IMR-90 (cell line): ENCODE results near the gene FOCAD. TPM values are rescaled to one million over a fixed set of nuclear protein-coding genes. Genes with fewer than 3 reads are reported as not detected.
A peak's percentile ranks its signal among the peaks of the same experiment; 100 is the strongest.

Experiments
- ATAC-seq: fragments of 200-7000 bp; cut with Tn5 transposase; 2 replicates; pipeline ENCODE4 v1.9.1; 2020; ENCODE audit warnings: low read depth, mild to moderate bottlenecking, moderate library complexity
- BruUV-seq: library from RNA; stranded (reverse); fragments of 400-500 nt; replicated peaks from 2 replicates; lab custom pipeline; 2021; lab: Mats Ljungman, UMichigan
- CTCF ChIA-PET: fragments of 300-600 bp; formaldehyde crosslinking; extraction: SDS; loops from one replicate; lab custom pipeline; 2021; ENCODE audit warnings: antibody characterized with exemption; lab: Yijun Ruan, JAX
- POLR2A ChIA-PET: fragments of 300-600 bp; sonication (Branson Sonifier 250); formaldehyde crosslinking; loops from one replicate; lab custom pipeline; 2022; ENCODE audit warnings: antibody characterized with exemption; ENCODE audit not compliant: unreplicated experiment; lab: Charles Lee
- DNase-seq: peaks from one replicate; pipeline ENCODE4 v3.0.0; 2013
- H2AFZ ChIP-seq: replicated peaks from 2 replicates; pipeline ENCODE3; 2013; ENCODE audit warnings: low read length, mild to moderate bottlenecking; ENCODE audit not compliant: poor library complexity
- H2AK5ac ChIP-seq: 2 replicates; pipeline ENCODE4 v1.6.1; 2013; ENCODE audit warnings: low read depth, low read length, inconsistent platforms
- H2AK9ac ChIP-seq: replicated peaks from 2 replicates; pipeline ENCODE3; 2013; ENCODE audit warnings: mild to moderate bottlenecking, low read depth, low read length, moderate library complexity; ENCODE audit not compliant: poor library complexity
- H2BK120ac ChIP-seq: 2 replicates; pipeline ENCODE4 v1.6.1; 2013; ENCODE audit warnings: low read depth, low read length, inconsistent platforms
- H2BK15ac ChIP-seq: 3 replicates; pipeline ENCODE4 v1.6.1; 2013; ENCODE audit warnings: low read depth, low read length, inconsistent platforms
- H2BK20ac ChIP-seq: 2 replicates; pipeline ENCODE4 v1.6.1; 2013; ENCODE audit warnings: low read depth, mild to moderate bottlenecking, inconsistent platforms, low read length, moderate library complexity
- H2BK5ac ChIP-seq: 2 replicates; pipeline ENCODE4 v1.6.1; 2013; ENCODE audit warnings: mild to moderate bottlenecking, low read depth, low read length, inconsistent platforms; ENCODE audit not compliant: poor library complexity, severe bottlenecking
- H3K14ac ChIP-seq: replicated peaks from 2 replicates; pipeline ENCODE4 v1.6.1; 2013; ENCODE audit warnings: low read depth, low read length, inconsistent platforms
- H3K18ac ChIP-seq: 2 replicates; pipeline ENCODE4 v1.6.1; 2013; ENCODE audit warnings: low read depth, low read length, control low read depth
- H3K23ac ChIP-seq: 2 replicates; pipeline ENCODE4 v1.6.1; 2013; ENCODE audit warnings: low read depth, low read length, inconsistent platforms
- H3K27ac ChIP-seq: 2 replicates; pipeline ENCODE4 v1.5.1; 2013; ENCODE audit warnings: mild to moderate bottlenecking, control low read depth, low read length; ENCODE audit not compliant: insufficient read depth
- H3K27me3 ChIP-seq: 2 replicates; pipeline ENCODE4 v1.6.1; 2013; ENCODE audit warnings: low read length; ENCODE audit not compliant: control insufficient read depth, insufficient read depth
- H3K36me3 ChIP-seq: 2 replicates; pipeline ENCODE4 v1.6.1; 2013; ENCODE audit warnings: low read length, mixed read lengths; ENCODE audit not compliant: control insufficient read depth, insufficient read depth
- H3K4ac ChIP-seq: 2 replicates; pipeline ENCODE4 v1.6.1; 2013; ENCODE audit warnings: low read depth, low read length, inconsistent platforms
- H3K4me1 ChIP-seq: 2 replicates; pipeline ENCODE4 v1.6.1; 2013; ENCODE audit warnings: low read length, mixed read lengths; ENCODE audit not compliant: control insufficient read depth, insufficient read depth
- H3K4me2 ChIP-seq: 2 replicates; pipeline ENCODE4 v1.6.1; 2013; ENCODE audit warnings: low read depth, mild to moderate bottlenecking, control low read depth, low read length, moderate library complexity
- H3K4me3 ChIP-seq: 2 replicates; pipeline ENCODE4 v1.5.1; 2013; ENCODE audit warnings: low read depth, mild to moderate bottlenecking, control low read depth, low read length, moderate library complexity; ENCODE audit not compliant: insufficient read depth
- H3K56ac ChIP-seq: 2 replicates; pipeline ENCODE4 v1.6.1; 2013; ENCODE audit warnings: low read length, inconsistent platforms; ENCODE audit not compliant: insufficient read depth; ENCODE audit errors: extremely low read depth
- H3K79me1 ChIP-seq, 2 experiments: 2 replicates each; pipeline ENCODE4 v1.6.1; 2013; ENCODE audit warnings: low read length in 2 of 2, inconsistent platforms in 1 of 2, low read depth in 1 of 2
- H3K9ac ChIP-seq: 2 replicates; pipeline ENCODE4 v1.6.1; 2013; ENCODE audit warnings: low read depth, low read length, control low read depth
- H3K9me1 ChIP-seq: 2 replicates; pipeline ENCODE4 v1.6.1; 2013; ENCODE audit warnings: low read length, inconsistent platforms; ENCODE audit not compliant: insufficient read depth
- H3K9me3 ChIP-seq: 2 replicates; pipeline ENCODE4 v1.6.1; 2013; ENCODE audit warnings: low read length; ENCODE audit not compliant: control insufficient read depth, insufficient read depth
- H4K20me1 ChIP-seq: 2 replicates; pipeline ENCODE4 v1.6.1; 2013; ENCODE audit warnings: low read length, inconsistent platforms; ENCODE audit not compliant: insufficient read depth
- H4K5ac ChIP-seq: 2 replicates; pipeline ENCODE4 v1.6.1; 2013; ENCODE audit warnings: mild to moderate bottlenecking, low read depth, low read length, control low read depth
- H4K8ac ChIP-seq, 2 experiments: 2 replicates each; pipeline ENCODE4 v1.6.1; 2013; ENCODE audit warnings: low read depth in 2 of 2, low read length in 2 of 2, control low read depth in 1 of 2, inconsistent platforms in 1 of 2
- H4K91ac ChIP-seq: 2 replicates; pipeline ENCODE4 v1.6.1; 2013; ENCODE audit warnings: low read depth, low read length, inconsistent platforms; ENCODE audit not compliant: insufficient read depth
- BHLHE40 ChIP-seq: fragments of 150-350 bp; IDR thresholded peaks from 2 replicates; pipeline ENCODE4 v1.6.1; 2016; ENCODE audit warnings: mild to moderate bottlenecking, low read depth, low read length
- CEBPB ChIP-seq: IDR thresholded peaks from 2 replicates; pipeline ENCODE4 v1.6.1; 2012; ENCODE audit warnings: low read depth, low read length, improper control_type of control experiment
- CHD1 ChIP-seq: IDR thresholded peaks from 2 replicates; pipeline ENCODE4 v1.6.1; 2012; ENCODE audit warnings: low read depth, low read length, improper control_type of control experiment
- FOS ChIP-seq: fragments of 150-350 bp; IDR thresholded peaks from 2 replicates; pipeline ENCODE4 v1.6.1; 2016; ENCODE audit warnings: low read depth, low read length
- MAFK ChIP-seq: IDR thresholded peaks from 2 replicates; pipeline ENCODE4 v1.6.1; 2012; ENCODE audit warnings: low read depth, low read length, improper control_type of control experiment
- MAZ ChIP-seq: IDR thresholded peaks from 2 replicates; pipeline ENCODE4 v1.6.1; 2012; ENCODE audit warnings: low read depth, mild to moderate bottlenecking, low read length, improper control_type of control experiment, moderate library complexity, borderline replicate concordance
- NFE2L2 ChIP-seq: fragments of 150-350 bp; IDR thresholded peaks from 2 replicates; pipeline ENCODE4 v1.6.1; 2016; ENCODE audit warnings: low read depth, mild to moderate bottlenecking, low read length
- POLR2A ChIP-seq: IDR thresholded peaks from 2 replicates; pipeline ENCODE4 v1.6.1; 2012; ENCODE audit warnings: mild to moderate bottlenecking, low read depth, low read length
- RCOR1 ChIP-seq: IDR thresholded peaks from 2 replicates; pipeline ENCODE4 v1.6.1; 2012; ENCODE audit warnings: mild to moderate bottlenecking, low read length, improper control_type of control experiment; ENCODE audit not compliant: insufficient replicate concordance
- RFX5 ChIP-seq: IDR thresholded peaks from 2 replicates; pipeline ENCODE4 v1.8.0; 2012; ENCODE audit warnings: low read depth, mild to moderate bottlenecking, low read length, moderate library complexity
- SMC3 ChIP-seq: fragments of 150-350 bp; IDR thresholded peaks from 2 replicates; pipeline ENCODE4 v1.6.1; 2016; ENCODE audit warnings: low read depth, mild to moderate bottlenecking, antibody characterized with exemption, low read length, moderate library complexity
- WGBS, 2 experiments: methylation state at CpG; one replicate each; pipeline versions ENCODE4 v1.1.5 to v1.1.7; 2013; ENCODE audit warnings: missing lambda C conversion rate in 2 of 2; ENCODE audit not compliant: insufficient read length in 1 of 2; ENCODE audit errors: extremely low coverage in 2 of 2; 5-methylcytosine and 5-hydroxymethylcytosine counted together
- dilution Hi-C: fragments of 300-500 bp; cut with HindIII; formaldehyde crosslinking; loops from one replicate; pipeline ENCODE4 v1.14.3; 2018; ENCODE audit warnings: low sequenced_read_pairs; ENCODE audit not compliant: unreplicated experiment
- in situ Hi-C: fragments of 300-500 bp; cut with MboI; formaldehyde crosslinking; loops from 3 replicates; pipeline ENCODE4 v1.14.3; 2019; ENCODE audit warnings: low sequenced_read_pairs, inconsistent platforms, mixed read lengths
- intact Hi-C: fragments of 100-400 bp; cut with micrococcal nuclease; formaldehyde crosslinking; loops from 2 replicates; pipeline ENCODE4 v1.10.0; 2022
- polyA plus RNA-seq, 3 experiments: library from polyadenylated mRNA; depleted of rRNA; stranded (reverse); fragments of >200 nt; gene quantifications; 2 replicates each; pipeline ENCODE4 v1.2.3, GENCODE V29; 2012; ENCODE audit warnings: low replicate concordance in 1 of 3
- total RNA-seq: library from RNA; depleted of rRNA; stranded (reverse); fragments of >200 nt; gene quantifications from 2 replicates; pipeline ENCODE4 v1.2.3, GENCODE V29; 2012
- TF ChIP-seq, protein P1 (sequence below): fragments of 150-350 bp; IDR thresholded peaks from 2 replicates; pipeline ENCODE4 v1.6.1; 2017; ENCODE audit warnings: mild to moderate bottlenecking, antibody characterized with exemption, low read length, low read depth
- TF ChIP-seq, protein P2 (sequence below): conservative IDR thresholded peaks from 2 replicates; pipeline ENCODE4 v1.5.1; 2012; ENCODE audit warnings: mild to moderate bottlenecking, low read depth, low read length, improper control_type of control experiment
- TF ChIP-seq, protein P3 (sequence below): fragments of 150-350 bp; IDR thresholded peaks from 2 replicates; pipeline ENCODE4 v1.6.1; 2016; ENCODE audit warnings: low read depth, mild to moderate bottlenecking, low read length, moderate library complexity, borderline replicate concordance

Gene FOCAD
- total and polyA plus RNA-seq, 2 of the 4 experiments (the other 2 are of a cell fraction), result 28.8 to 91.2 TPM

DNA sequence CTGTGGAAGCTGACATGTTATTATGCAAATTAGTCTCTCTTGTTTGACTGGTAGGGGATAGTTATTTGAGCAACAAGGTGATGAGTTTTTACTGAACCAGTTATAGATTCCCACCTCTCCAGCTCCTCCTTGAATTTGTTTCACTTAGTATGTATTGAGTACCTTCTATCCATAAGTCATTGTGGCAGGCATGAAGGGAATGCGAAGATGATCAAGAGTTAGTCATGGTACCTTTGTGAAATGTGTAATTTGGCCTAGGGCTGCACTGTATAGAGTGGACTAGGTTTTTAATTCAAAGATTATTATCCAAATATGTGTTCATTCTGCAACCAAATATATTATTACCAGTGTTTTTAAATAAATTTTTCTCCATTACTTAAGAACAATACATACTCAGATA, 237.3 kb downstream of the FOCAD start:
- CTCF ChIA-PET, result interaction anchor here (0.5 kb wide), 1 partner anchor 16 kb away, joined by 3 read pairs; no protein-coding TSS in a partner anchor
- Histone ChIP-seq H2BK5ac (no peak overlapping the region), H2BK20ac (no peak overlapping the region), H3K9me3 (no peaks in the 10 kb centered on the region), H3K9ac (no peak overlapping the region), H2BK120ac (no peak overlapping the region), H4K20me1 (no peaks in the 10 kb centered on the region), H3K14ac (no peak overlapping the region), H3K27me3 (no peaks in the 10 kb centered on the region), H2AK5ac (no peak overlapping the region), H3K4me1 (no peaks in the 10 kb centered on the region), H3K27ac (no peak overlapping the region), H3K79me1 (no peaks in the 10 kb centered on the region), H3K4me2 (no peak overlapping the region), H3K23ac (no peak overlapping the region), H2AFZ (no peak overlapping the region), H3K56ac (no peak overlapping the region), H2BK15ac (no peak overlapping the region), H4K5ac (no peak overlapping the region), H3K4ac (no peak overlapping the region), H3K9me1 (no peaks in the 10 kb centered on the region), H4K8ac (no peak overlapping the region), H3K18ac (no peak overlapping the region), H4K91ac (no peak overlapping the region), H3K36me3 (peaks cover 3% of the 10 kb centered on the region; the same call in 1 of the 2 replicates), H3K4me3 (no peak overlapping the region), H2AK9ac (no peak overlapping the region)
- dilution Hi-C loops (no loop called here), intact Hi-C loops (no loop called here), in situ Hi-C loops (no loop called here)
- POLR2A ChIA-PET, result no interaction called here
- BruUV-seq, result no TSS peak
- ATAC-seq (no peak), DNase-seq (peak; percentile 14)
- WGBS, 2 experiments, result no CpG with 5 or more reads among the region's 1 CpG
- no peak for TF ChIP-seq BHLHE40
- no peak for TF ChIP-seq MAFK
- no peak for TF ChIP-seq CHD1
- TF ChIP-seq RCOR1, result no peak
- TF ChIP-seq, protein P1, sequence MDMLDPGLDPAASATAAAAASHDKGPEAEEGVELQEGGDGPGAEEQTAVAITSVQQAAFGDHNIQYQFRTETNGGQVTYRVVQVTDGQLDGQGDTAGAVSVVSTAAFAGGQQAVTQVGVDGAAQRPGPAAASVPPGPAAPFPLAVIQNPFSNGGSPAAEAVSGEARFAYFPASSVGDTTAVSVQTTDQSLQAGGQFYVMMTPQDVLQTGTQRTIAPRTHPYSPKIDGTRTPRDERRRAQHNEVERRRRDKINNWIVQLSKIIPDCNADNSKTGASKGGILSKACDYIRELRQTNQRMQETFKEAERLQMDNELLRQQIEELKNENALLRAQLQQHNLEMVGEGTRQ, result no peak
- no peak for TF ChIP-seq POLR2A
- TF ChIP-seq CEBPB, result no peak
- TF ChIP-seq RFX5, result no peak
- TF ChIP-seq FOS, result no peak
- TF ChIP-seq, protein P2, sequence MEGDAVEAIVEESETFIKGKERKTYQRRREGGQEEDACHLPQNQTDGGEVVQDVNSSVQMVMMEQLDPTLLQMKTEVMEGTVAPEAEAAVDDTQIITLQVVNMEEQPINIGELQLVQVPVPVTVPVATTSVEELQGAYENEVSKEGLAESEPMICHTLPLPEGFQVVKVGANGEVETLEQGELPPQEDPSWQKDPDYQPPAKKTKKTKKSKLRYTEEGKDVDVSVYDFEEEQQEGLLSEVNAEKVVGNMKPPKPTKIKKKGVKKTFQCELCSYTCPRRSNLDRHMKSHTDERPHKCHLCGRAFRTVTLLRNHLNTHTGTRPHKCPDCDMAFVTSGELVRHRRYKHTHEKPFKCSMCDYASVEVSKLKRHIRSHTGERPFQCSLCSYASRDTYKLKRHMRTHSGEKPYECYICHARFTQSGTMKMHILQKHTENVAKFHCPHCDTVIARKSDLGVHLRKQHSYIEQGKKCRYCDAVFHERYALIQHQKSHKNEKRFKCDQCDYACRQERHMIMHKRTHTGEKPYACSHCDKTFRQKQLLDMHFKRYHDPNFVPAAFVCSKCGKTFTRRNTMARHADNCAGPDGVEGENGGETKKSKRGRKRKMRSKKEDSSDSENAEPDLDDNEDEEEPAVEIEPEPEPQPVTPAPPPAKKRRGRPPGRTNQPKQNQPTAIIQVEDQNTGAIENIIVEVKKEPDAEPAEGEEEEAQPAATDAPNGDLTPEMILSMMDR, result no peak
- TF ChIP-seq MAZ, result no peak
- no peak for TF ChIP-seq NFE2L2
- no peak for TF ChIP-seq SMC3
- TF ChIP-seq, protein P3, sequence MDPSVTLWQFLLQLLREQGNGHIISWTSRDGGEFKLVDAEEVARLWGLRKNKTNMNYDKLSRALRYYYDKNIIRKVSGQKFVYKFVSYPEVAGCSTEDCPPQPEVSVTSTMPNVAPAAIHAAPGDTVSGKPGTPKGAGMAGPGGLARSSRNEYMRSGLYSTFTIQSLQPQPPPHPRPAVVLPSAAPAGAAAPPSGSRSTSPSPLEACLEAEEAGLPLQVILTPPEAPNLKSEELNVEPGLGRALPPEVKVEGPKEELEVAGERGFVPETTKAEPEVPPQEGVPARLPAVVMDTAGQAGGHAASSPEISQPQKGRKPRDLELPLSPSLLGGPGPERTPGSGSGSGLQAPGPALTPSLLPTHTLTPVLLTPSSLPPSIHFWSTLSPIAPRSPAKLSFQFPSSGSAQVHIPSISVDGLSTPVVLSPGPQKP, result no peak
